Measurements from ENCODE around the gene C16orf78.

- no peak for TF ChIP-seq CTCF (IDR thresholded peaks at IDR 0.05)
- no peak for TF ChIP-seq EP300 (IDR thresholded peaks at IDR 0.05)
- no peak for TF ChIP-seq POLR2A (IDR thresholded peaks at IDR 0.05)
These were observed 18.6 kb upstream of the C16orf78 start for GRCh38 chr16:49354991-49355390.

All from gastroesophageal sphincter (tissue), 3 donors.